Inflammatory macrophage treated with lipopolysaccharide for 4 hours (primary cell): Measurements from ENCODE around the gene RAI14.
A peak's percentile ranks its signal among the peaks of the same experiment; 100 is the strongest.

ENCODE experiments used
- DNase-seq: peaks from one replicate; pipeline ENCODE4 v3.0.0-alpha.2; 2020

Gene RAI14

DNA sequence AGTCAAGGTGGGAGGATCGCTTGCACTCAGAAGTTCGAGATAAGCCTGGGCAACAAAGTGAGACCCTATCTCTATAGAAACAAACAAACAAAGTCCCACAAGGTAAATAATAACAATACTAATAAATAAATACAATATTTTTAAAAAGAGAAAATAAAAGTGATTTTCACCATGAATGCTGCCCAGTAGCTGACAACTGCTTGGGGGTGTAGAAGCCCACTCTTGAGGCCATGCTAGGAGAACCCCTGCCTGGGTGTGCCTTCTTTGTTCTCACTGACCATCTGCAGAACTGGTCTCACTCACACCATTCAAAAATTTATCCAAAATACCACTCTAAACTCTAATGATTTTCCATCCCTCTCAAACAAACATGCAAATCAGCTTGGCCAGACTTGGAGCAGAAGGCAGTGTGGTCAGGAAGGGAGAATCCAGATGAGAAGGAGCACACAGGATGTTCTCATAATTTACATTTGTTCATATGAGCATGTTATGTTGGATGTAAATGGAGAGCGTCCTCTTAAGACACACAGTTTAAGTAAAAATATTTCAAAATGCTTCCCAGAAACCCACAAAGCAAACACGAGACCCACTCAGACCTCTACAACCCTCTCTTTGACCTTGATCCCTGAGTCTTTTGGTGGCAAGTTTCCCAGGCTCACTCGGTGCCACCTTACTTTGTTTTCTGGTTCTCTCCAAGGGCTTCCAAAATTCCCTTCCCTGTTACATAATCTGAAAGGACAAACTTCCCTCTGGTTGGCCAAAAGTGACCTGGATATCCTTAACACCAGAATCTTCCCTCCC, 7.9 kb upstream of the RAI14 start:
- no peak for DNase-seq

DNA sequence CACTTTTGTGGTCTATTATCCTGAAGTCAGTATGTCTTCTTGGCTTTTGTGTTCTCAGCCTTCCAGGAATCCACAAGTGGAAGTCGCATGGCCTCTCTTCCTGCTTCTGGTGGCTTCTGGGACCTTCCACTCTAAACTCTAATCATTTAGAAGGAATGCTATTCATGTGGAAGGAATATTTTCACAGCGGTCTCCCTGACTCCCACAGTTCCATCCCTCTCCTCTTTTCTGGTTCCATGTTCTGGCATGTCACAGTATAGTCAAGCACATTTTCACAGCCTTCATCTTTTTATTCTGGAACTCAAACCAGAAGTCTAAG, 7.3 kb upstream of the RAI14 start:
- DNase-seq = no peak

DNA sequence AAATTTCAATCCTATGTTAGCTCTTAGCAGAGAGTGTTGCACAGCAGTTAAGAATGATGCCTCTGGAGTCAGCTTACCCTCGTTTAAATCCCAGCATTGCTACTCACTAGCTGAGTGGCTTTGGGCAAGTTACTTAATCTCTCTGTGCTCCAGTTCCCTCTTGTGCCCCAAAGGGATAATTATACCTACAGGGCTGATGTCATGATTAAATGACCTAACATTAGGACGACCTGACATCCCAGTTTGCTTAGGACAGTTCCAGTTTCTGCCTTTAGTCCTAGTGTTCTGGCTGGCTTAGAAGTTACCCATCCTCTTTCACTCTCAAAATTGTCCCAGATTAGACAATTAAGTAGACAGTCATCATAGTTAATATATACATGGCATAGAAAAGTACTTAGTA, 4.3 kb upstream of the RAI14 start:
- DNase-seq = no peak

DNA sequence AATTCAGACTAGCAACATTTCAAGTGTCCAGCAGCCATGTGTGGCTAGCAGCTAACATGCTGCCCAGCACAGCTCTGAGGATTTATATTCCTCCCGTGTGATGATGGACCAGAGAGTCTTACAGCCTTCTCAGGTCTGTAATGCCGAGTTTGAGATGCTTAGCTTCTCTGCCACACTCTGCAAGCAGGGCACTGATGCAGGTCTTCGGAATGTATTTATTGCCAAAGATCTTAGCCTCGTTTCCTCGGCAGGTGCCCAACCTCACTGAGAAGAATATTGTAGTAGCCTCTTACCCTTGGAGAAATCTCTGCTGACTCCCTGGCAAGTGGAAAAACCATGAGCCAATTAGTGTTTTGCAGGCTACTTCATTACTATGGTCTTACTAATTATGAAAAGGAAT, 3.7 kb upstream of the RAI14 start:
- DNase-seq = no peak

DNA sequence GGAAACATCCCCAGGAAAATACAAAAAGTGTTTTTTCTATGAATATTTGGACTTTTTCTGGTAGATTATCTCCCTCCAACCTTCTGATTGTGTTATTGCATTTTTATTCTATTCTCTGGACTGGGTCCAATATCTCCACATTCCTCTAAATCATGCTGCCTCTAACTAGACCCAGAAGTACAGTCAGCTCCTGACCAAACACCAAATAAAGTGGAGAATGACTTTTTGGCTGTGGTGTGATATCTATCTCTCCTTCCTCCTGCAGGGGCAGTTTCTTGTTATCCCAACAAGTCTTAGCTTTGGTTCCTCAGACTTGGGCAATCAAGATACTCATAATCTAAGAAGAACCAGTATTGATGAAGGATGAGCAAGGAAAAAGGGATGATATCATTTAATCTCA, 3.2 kb upstream of the RAI14 start:
- DNase-seq = no peak

DNA sequence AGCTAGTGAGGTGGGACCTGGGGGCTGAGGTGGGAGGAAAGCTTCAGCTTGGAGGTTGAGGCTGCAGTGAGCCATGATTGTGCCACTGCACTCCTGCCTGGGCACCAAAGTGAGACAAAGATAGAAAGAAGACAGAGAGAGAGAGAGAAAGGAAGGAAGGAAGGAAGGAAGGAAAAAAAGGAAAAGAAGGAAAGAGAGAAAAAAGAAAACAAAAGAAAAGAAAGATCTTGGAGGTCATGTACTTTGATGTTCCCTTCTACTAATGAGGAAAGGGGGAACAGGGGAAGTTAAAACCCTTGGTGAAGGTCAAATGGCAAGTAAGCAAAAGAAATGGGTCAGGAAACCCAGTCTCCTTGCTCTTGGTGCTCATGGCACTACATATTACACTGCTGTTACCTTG, 2.4 kb upstream of the RAI14 start:
- DNase-seq = no peak

DNA sequence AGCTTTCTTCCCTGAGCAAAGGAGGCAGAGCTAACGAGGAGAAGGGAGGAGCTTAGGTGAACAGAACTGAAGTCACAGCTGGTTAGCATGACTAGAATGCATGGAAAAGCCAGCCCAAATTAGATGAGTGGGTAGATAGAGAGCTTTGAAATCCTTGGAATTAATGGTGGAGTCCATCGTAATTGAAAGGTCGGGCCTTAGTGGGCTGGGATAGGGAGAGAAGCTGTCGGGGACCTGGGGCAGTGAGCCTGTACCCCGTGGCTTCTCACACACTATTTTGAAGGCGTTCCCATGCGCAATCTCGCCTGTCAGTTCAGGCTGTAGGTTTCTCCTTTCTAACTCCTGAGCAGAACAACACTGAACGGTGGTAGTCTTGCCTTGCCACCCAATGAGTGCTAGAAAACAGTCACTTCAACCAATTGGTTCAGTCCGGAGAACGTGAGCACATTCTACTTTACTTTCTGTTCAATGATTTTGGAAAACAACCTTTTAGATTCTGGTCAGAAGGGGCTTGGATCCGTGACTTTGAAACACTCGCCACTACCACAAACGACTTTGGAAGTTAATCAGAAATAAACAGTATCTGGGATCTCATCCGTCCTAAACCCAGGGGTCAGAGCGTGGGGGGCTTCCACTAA, 655 bp upstream of the RAI14 start:
- peak; percentile 4 for DNase-seq

DNA sequence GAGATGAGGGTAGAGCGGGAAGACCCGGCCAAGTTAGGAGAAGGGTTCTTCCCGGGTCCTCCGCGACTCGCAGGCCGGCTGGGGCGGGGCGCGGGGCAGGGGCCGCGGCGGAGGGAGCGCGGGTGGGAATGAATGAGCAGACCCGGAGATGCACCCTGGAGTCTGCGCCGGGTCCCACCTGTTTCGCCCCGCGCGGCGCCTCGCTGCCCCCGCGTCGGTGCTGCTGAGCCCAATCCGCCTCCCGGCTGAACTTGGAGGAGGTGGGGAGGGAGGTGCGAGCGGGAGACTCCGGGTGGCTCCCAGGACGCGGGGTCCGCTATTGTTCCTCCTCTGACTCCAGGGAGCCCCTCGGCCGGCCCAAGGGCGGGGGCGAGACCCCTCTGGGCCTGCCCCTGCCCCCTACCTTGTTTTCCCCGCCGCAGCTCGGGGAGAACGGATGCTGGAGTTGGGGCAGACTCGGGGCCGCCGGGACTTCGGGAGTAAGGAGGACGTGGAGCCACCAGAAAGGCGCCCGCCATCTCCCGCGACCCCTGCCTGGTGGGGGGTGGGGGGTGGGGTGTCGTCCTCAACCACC, 659 bp downstream of the RAI14 start:
- no peak for DNase-seq

DNA sequence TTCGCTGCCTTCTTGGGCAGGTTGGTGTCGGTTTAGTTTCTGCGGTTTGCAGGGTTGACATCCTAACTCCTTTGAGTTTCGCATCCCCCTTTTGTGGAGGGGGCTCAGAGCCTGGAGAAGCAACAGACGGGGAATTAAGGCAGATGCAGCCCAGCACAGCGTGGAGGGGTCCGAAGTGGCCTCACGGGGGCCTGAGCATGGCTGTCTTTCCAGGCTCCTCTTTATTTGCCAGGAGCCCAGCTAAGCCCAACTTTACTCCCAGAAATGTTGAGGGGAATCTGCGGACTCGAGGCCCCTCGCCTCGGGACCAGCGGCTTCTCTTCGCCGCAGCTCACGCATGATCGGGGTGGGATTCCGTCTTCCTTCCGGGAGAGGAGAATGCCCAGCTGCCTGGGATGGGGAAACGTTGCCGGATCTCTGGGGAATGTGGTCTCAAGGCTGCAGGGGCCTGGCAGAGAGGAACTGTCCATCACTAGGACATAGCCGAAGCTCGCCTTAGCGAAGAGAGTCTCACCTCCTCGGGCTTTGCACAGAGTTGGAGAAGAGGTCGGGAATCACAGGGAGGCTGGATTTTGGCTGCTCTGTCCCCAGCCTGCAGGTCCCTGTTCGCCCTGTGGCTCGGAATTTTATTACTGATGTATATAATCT, 1.3 kb downstream of the RAI14 start:
- DNase-seq = no peak

DNA sequence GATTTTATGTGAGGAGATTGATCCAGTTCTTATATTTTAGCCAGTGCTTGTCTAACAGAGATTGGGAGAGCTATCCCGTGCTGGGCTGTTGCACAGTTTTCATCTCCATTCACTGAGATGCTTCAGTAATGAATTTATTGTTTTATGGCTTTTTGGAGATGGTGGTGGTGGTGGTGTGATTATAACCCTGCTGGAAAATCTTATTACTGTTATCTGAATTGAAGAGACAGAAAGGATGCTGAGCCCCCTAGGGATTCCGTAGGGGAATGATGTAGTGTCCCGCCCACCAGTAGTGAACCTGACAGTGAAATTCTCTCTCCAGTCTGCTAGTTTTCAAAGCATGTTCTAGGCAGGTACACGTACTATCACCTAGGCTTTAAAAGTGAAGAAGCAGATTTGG, 1.9 kb downstream of the RAI14 start:
- DNase-seq = no peak

DNA sequence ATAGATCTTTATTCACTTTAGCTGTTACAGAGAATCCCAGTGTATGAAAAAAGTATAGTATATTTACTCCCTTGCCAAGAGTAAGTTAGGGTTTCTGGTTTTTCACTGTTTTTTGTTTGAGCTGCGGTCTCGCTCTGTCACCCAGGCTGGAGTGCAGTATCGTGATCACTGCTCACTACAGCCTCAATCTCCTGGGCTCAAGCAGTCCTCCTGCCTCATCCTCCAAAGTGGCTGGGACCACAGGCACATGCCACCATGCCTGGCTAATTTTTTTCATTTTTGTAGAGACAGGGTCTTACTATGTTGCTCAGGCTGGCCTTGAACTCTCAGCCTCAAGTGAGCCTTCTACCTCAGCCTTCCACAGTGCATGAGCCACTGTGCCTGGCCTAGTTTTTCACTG, 3.0 kb downstream of the RAI14 start:
- no peak for DNase-seq

DNA sequence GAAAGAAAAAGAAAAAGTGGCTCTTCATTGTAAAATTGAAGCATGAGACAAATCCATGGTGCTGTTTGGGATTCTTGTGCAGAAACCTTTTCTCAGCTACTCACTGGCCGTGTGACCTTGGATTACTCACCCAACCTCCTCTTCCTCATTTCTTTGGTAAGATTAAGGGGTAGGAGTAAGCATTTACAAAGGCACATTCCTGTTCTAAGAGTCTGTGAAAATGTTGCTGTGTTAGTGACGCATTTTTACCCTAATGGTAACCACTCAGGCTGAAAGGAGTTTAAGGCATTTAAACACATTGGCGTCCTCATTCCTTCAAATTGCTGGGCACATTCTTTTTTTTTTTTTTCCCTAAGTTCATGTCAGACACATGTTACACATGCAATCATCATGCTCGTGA, 4.3 kb downstream of the RAI14 start:
- DNase-seq = peak; percentile 74

DNA sequence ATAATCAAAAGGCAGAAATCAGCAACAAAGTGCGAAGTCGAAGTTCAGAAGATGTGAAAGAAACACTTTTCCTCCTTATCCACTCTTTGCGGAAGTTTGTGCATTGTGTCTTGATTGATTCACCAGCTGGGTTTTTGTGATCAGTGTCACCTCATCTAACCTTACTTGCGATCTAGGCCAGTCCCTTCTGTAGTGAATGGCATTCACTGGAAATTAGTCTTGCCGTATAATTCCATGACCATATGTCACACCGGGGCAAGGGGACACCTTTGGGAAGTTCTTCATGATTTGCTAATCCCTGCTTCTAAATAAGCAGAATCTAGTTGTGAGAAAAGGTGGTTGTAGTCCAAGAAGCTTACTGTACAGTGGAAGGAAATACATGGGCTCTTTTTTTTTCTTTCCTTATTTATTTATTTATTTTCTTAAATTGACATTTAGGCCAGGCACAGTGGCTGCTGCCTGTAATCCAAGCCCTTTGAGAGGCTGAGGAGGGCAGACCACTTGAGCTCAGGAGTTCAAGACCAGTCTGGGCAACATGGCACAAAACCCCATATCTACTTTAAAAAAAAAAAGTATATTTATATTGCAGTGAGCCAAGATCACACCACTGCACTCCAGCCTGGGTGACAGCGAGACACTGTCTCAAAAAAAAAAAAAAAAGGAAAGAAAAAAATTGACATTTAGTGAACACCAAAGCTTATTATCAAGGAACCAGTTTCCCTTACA, 7.8 kb downstream of the RAI14 start:
- DNase-seq = no peak

DNA sequence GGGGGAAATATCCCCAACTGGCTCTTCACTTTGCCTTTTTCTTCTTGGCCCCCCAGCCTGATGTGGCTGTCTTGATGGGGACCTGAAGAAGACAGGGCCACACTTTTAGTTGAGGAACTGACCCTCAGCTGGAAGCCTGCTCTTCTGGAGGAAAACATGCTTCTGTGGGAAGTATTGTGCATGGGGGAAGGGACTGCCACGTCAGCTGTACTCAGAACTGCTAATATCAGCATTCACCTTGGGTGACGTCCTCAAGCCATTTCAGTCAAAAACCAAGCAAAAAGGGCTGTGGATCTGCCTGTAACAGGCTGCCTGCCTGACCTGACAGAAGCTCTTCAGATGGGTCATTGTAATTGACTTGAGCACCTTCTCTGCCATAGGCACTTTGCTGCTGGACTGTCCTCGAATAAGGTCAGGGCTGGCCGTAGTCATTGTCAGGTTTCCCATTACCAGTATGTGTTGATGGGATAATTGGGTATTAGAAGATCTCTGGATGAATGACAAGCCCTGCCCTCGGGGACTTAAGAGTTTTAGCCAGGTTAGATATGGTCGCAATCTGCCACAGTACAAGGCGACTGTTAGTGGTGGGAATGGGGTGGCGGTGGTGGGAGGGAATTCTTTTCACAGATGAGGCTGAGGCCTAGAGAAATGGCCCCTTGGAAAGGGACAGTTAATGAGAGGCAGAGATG, 10.4 kb downstream of the RAI14 start:
- DNase-seq = no peak

DNA sequence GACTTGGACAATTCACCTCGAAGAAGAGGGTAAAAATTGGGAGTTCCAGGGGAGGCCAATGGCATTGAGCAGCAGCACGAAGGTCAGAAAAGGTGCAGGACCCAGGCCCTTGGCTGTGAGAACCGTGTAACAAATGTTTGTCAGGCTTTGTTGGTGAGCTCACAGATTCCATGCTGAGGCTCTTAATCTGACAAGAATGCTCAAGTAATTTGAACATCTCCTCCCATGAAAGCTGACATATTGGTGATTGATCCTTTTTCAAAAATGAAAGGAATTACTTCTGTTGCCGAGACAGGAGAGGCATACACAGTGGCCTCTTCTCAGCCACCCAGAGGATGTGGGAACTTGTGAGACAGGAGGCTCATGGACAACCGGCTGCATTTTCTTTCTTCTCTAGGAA, 11.6 kb downstream of the RAI14 start:
- DNase-seq = no peak

DNA sequence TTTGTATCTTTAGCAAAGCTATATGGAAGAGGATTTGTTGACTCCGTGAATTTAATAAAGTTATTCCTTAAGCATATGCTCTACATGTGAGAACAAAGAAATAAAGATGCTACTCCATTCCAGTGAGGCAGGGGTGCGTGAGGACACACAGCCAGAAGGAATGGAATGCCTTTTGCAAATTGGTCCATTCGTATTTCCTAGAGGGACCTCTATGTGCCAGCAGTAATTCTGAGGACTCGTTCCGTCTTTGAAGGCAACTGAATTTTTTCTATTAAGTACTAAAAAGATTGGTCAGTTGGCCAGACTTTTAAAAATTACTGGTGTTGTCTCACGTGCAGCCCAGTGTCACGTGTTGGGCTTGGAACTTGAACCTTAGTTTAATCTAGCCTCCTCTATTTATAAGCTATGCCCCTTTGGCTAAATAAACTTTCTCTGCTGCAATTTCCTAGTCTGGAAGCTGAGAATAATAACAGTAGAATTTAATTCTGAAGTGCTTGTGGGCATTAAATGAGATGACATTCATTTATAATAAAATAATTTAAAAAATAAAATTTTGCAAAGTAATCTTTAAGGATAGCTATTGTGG, 13.9 kb downstream of the RAI14 start:
- no peak for DNase-seq

DNA sequence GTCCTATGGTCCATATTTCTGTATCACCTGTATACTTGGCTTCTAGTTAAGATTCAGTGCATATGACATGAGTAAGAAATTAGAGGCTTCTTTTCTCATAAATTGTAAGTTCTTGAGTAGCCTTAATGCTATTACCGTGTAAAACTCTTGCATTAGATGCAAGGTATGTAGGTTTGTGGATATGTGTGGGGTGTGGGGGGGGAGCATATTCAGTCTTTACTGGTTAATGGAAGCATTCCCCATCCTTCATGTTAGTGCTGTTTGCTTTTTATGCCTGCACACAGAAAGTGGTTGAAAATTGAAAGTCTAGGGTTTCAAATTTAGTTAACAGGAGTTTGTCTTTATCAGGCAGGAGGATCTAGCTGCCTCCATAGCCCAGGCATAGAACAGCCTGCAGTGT, 16.1 kb downstream of the RAI14 start:
- no peak for DNase-seq

DNA sequence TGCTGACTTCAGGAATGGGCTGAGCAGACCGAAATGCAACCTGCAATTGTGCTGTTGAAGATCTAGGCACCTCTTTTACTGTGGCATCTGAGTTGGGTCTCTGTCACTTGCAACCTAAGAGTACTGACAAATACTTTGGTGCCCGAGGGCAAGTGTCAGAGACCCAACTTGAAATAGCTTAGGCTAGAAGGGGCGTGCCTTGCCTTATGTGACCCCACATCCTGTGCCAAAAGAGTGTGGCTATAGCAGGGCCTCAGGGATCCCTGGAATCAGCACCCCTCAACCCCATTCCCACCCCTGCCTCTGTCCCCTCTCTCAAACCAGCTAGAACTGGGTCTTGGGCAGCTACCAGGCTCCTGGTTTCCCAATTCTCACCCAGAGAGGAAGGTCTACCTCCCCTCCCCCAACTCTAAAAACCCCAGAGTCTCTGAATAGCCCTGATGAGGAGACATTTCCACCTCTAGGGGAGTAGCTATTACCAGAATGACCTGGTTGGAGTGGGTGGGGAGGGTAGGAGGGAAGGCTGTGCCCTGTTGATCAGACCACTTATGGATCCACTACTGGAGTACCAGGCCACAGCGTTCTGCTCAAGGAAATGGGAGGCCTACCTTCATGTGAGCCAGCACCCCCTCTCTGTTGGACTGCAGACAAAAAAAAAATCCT, 17.5 kb downstream of the RAI14 start:
- no peak for DNase-seq

DNA sequence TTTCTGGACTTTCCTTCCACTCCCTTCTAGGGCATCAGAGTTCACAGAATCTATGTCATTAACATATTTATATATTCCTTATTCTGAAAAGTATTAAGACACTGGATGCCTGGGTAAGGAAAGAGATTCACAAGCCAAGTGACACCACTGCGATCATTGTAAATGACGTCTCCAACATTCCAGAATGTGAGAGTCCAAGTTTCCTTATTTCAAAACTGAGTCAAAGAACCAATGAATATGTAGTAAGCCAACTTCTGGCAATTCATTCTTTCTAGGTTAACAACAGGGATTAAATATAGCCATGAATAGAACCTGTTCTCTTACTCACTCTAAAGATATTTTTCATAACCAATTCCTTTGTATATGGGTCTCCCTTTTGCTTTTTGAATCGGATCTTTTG, 18.1 kb downstream of the RAI14 start:
- DNase-seq = no peak

DNA sequence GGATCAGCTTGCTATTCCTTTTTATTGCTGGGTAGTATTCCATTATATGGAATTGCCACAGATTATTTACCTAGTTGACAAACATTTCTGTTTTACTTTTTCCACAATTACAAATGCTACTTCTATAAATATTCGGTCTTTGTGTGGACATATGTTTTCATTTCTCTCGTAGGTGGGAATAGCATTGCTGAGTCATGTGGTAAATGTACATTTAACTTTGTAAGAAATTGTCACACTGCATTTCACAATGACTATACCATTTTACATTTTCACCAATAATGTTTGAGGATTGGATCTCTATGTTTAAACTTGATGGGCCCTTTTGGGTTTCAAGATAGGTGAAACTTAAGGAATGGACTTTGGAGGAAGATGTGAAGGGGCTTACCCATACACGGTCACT, 19.7 kb downstream of the RAI14 start:
- DNase-seq = no peak

DNA sequence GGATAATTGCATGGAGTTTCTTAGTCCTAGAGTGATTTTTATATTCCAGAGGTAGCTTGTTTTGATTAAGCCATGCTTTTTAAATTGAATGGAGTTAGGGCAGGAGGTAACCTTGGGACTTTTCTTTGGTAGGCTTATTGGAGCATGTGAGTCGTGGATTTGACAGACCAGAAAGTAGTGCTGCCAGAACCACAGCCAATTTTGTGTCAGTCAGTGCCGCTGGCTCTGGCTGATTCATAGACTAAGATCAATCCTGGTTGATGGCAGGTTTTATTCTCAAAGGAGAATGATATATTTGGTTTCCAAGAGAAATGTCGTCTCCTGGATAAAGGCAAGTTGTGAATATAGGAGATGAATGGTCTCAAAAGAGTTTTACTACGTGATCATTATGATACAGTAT, 20.3 kb downstream of the RAI14 start:
- no peak for DNase-seq

DNA sequence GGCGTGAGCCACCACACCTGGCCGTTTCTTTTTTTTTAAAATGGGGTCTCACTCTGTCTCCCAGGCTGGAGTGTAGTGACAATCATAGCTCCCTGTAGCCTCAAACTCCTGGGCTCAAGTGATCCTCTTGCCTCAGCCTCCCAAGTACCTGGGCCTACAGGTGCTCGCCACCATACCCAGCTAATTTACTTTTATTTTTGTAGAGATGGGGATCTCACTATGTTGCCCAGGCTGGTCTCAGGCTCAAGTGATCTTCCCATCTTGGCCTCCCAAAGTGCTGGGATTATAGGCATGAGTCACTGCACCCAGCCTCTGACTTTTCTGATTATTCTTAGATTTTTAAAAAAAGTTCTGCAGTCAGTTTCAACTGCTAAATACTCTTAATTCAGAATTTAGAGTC, 21.3 kb downstream of the RAI14 start:
- DNase-seq = no peak
